Stimulated activated memory B cell treated with anti-CD40 and anti-IgM and Interleukin-4, amounts not matched to agents 10 μg/mL and 1 μg/mL and 100 μg/mL, for 72 hours (primary cell): ENCODE measurements around the gene VANGL2.
"Not testable (repeated sequence)": the region's sequence is repeated elsewhere in the genome, so short reads cannot be mapped to it uniquely, and the experiment has no call there.

Source experiments
- ATAC-seq: fragments of 150-1000 bp; cut with Tn5 transposase; 2 replicates; pipeline ENCODE4 v1.10.0; 2021
- H3K27ac Mint-ChIP-seq: one replicate; pipeline ENCODE4 v1.8.0; 2022; ENCODE audit warnings: mild to moderate bottlenecking, mixed read lengths
- H3K27me3 Mint-ChIP-seq: one replicate; pipeline ENCODE4 v1.8.0; 2022; ENCODE audit warnings: mixed read lengths
- H3K36me3 Mint-ChIP-seq: one replicate; pipeline ENCODE4 v1.8.0; 2022; ENCODE audit warnings: mixed read lengths
- H3K4me1 Mint-ChIP-seq: one replicate; pipeline ENCODE4 v1.8.0; 2022; ENCODE audit warnings: mixed read lengths
- H3K4me3 Mint-ChIP-seq: one replicate; pipeline ENCODE4 v1.8.0; 2022; ENCODE audit warnings: mild to moderate bottlenecking, moderate library complexity, mixed read lengths
- H3K9me3 Mint-ChIP-seq: one replicate; pipeline ENCODE4 v1.8.0; 2022; ENCODE audit warnings: mixed read lengths

Gene VANGL2

GRCh38 chr1:160384812-160385211 lies 15.6 kb upstream of the VANGL2 start:
- H3K4me1 Mint-ChIP-seq, H3K9me3 Mint-ChIP-seq, H3K36me3 Mint-ChIP-seq, ATAC-seq, H3K27ac Mint-ChIP-seq, H3K27me3 Mint-ChIP-seq, H3K4me3 Mint-ChIP-seq: not testable (repeated sequence)

- not testable (repeated sequence) for H3K4me1 Mint-ChIP-seq, H3K4me3 Mint-ChIP-seq, H3K36me3 Mint-ChIP-seq, H3K27me3 Mint-ChIP-seq, ATAC-seq, H3K27ac Mint-ChIP-seq, H3K9me3 Mint-ChIP-seq
Observed at GRCh38 chr1:160388406-160388805, 12.0 kb upstream of the VANGL2 start.

GRCh38 chr1:160394673-160395072 lies 5.7 kb upstream of the VANGL2 start:
- no peaks in the 10 kb centered on the region for H3K36me3 Mint-ChIP-seq
- H3K9me3 Mint-ChIP-seq, result no peaks in the 10 kb centered on the region
- H3K27me3 Mint-ChIP-seq, result no peaks in the 10 kb centered on the region
- ATAC-seq, result no peak
- H3K4me3 Mint-ChIP-seq, result no peak overlapping the region
- H3K27ac Mint-ChIP-seq, result no peak overlapping the region
- H3K4me1 Mint-ChIP-seq, result peaks cover 5% of the 10 kb centered on the region

GRCh38 chr1:160397651-160398050 lies 2.7 kb upstream of the VANGL2 start:
- H3K27ac Mint-ChIP-seq, result no peak overlapping the region
- peaks cover 18% of the 10 kb centered on the region for H3K27me3 Mint-ChIP-seq
- H3K4me1 Mint-ChIP-seq, result peaks cover 18% of the 10 kb centered on the region
- ATAC-seq, result no peak
- no peaks in the 10 kb centered on the region for H3K9me3 Mint-ChIP-seq
- no peak overlapping the region for H3K4me3 Mint-ChIP-seq
- no peaks in the 10 kb centered on the region for H3K36me3 Mint-ChIP-seq

- H3K9me3 Mint-ChIP-seq, result no peaks in the 10 kb centered on the region
- no peak overlapping the region for H3K4me3 Mint-ChIP-seq
- no peak overlapping the region for H3K27ac Mint-ChIP-seq
- peaks cover 19% of the 10 kb centered on the region for H3K4me1 Mint-ChIP-seq
- H3K36me3 Mint-ChIP-seq, result no peaks in the 10 kb centered on the region
- ATAC-seq, result no peak
- H3K27me3 Mint-ChIP-seq, result peaks cover 18% of the 10 kb centered on the region
Observed at GRCh38 chr1:160398823-160399222, 1.5 kb upstream of the VANGL2 start.

- ATAC-seq, result no peak
- peaks cover 23% of the 10 kb centered on the region for H3K4me1 Mint-ChIP-seq
- H3K27me3 Mint-ChIP-seq, result peaks cover 18% of the 10 kb centered on the region
- H3K36me3 Mint-ChIP-seq, result no peaks in the 10 kb centered on the region
- no peaks in the 10 kb centered on the region for H3K9me3 Mint-ChIP-seq
- no peak overlapping the region for H3K27ac Mint-ChIP-seq
- peak overlapping the region; percentile 51 for H3K4me3 Mint-ChIP-seq
Observed at GRCh38 chr1:160399544-160400222, 681 bp upstream of the VANGL2 start.

GRCh38 chr1:160400646-160401486 lies 502 bp downstream of the VANGL2 start:
- H3K4me3 Mint-ChIP-seq, result peak overlapping the region; percentile 75
- H3K4me1 Mint-ChIP-seq, result peaks cover 23% of the 10 kb centered on the region
- ATAC-seq, result peak; percentile 22
- no peaks in the 10 kb centered on the region for H3K9me3 Mint-ChIP-seq
- H3K36me3 Mint-ChIP-seq, result no peaks in the 10 kb centered on the region
- H3K27ac Mint-ChIP-seq, result no peak overlapping the region
- peaks cover 18% of the 10 kb centered on the region for H3K27me3 Mint-ChIP-seq

- Mint-ChIP-seq H3K27me3 (peaks cover 18% of the 10 kb centered on the region), H3K36me3 (no peaks in the 10 kb centered on the region), H3K27ac (no peak overlapping the region), H3K4me1 (peaks cover 23% of the 10 kb centered on the region), H3K9me3 (no peaks in the 10 kb centered on the region), H3K4me3 (peak overlapping the region; percentile 75)
- no peak for ATAC-seq
Observed at GRCh38 chr1:160401487-160401805, 1.1 kb downstream of the VANGL2 start.

- no peak overlapping the region for H3K4me3 Mint-ChIP-seq
- H3K27ac Mint-ChIP-seq, result no peak overlapping the region
- H3K27me3 Mint-ChIP-seq, result peaks cover 18% of the 10 kb centered on the region
- no peak for ATAC-seq
- no peaks in the 10 kb centered on the region for H3K9me3 Mint-ChIP-seq
- peaks cover 19% of the 10 kb centered on the region for H3K4me1 Mint-ChIP-seq
- no peaks in the 10 kb centered on the region for H3K36me3 Mint-ChIP-seq
Observed at GRCh38 chr1:160402001-160402795, 1.8 kb downstream of the VANGL2 start.

GRCh38 chr1:160403244-160403643 lies 2.9 kb downstream of the VANGL2 start:
- peaks cover 19% of the 10 kb centered on the region for H3K4me1 Mint-ChIP-seq
- H3K27ac Mint-ChIP-seq, result no peak overlapping the region
- no peaks in the 10 kb centered on the region for H3K9me3 Mint-ChIP-seq
- H3K4me3 Mint-ChIP-seq, result no peak overlapping the region
- H3K27me3 Mint-ChIP-seq, result peaks cover 18% of the 10 kb centered on the region
- no peak for ATAC-seq
- no peaks in the 10 kb centered on the region for H3K36me3 Mint-ChIP-seq

- no peak overlapping the region for H3K4me3 Mint-ChIP-seq
- H3K9me3 Mint-ChIP-seq, result no peaks in the 10 kb centered on the region
- no peak overlapping the region for H3K27ac Mint-ChIP-seq
- H3K27me3 Mint-ChIP-seq, result peaks cover 18% of the 10 kb centered on the region
- no peak for ATAC-seq
- H3K36me3 Mint-ChIP-seq, result no peaks in the 10 kb centered on the region
- peaks cover 19% of the 10 kb centered on the region for H3K4me1 Mint-ChIP-seq
Observed at GRCh38 chr1:160404094-160404493, 3.7 kb downstream of the VANGL2 start.

- H3K4me1 Mint-ChIP-seq, result peaks cover 19% of the 10 kb centered on the region
- peaks cover 18% of the 10 kb centered on the region for H3K27me3 Mint-ChIP-seq
- no peaks in the 10 kb centered on the region for H3K9me3 Mint-ChIP-seq
- no peak for ATAC-seq
- no peak overlapping the region for H3K4me3 Mint-ChIP-seq
- no peaks in the 10 kb centered on the region for H3K36me3 Mint-ChIP-seq
- no peak overlapping the region for H3K27ac Mint-ChIP-seq
Observed at GRCh38 chr1:160405331-160405877, 5.0 kb downstream of the VANGL2 start.

- Mint-ChIP-seq H3K4me1 (peaks cover 11% of the 10 kb centered on the region), H3K36me3 (no peaks in the 10 kb centered on the region), H3K4me3 (no peak overlapping the region), H3K9me3 (no peaks in the 10 kb centered on the region), H3K27me3 (peaks cover 10% of the 10 kb centered on the region), H3K27ac (no peak overlapping the region)
- no peak for ATAC-seq
Observed at GRCh38 chr1:160406131-160406968, 6.0 kb downstream of the VANGL2 start.

- peaks cover 5% of the 10 kb centered on the region for H3K4me1 Mint-ChIP-seq
- H3K9me3 Mint-ChIP-seq, result no peaks in the 10 kb centered on the region
- H3K27me3 Mint-ChIP-seq, result no peaks in the 10 kb centered on the region
- no peak overlapping the region for H3K4me3 Mint-ChIP-seq
- H3K36me3 Mint-ChIP-seq, result no peaks in the 10 kb centered on the region
- no peak overlapping the region for H3K27ac Mint-ChIP-seq
- ATAC-seq, result no peak
Observed at GRCh38 chr1:160407839-160408801, 7.8 kb downstream of the VANGL2 start.
